OCI-LY3 (cell line): Measurements from ENCODE around the gene KDM4B.

ENCODE experiments used
- CTCF ChIP-seq: fragments of 200-600, 300-600 bp; sonication (generic); IDR thresholded peaks from 2 replicates; pipeline ENCODE4 v1.5.1; 2014; ENCODE audit warnings: antibody characterized with exemption, low read length, low read depth
- EZH2phosphoT487 ChIP-seq: fragments of 200-600 bp; shearing (Covaris generic); IDR thresholded peaks from 2 replicates; pipeline ENCODE4 v1.6.1; 2018; ENCODE audit warnings: antibody characterized with exemption, mixed run types, low read depth

GRCh38 chr19:4979211-4979807, 10.4 kb downstream of the KDM4B start:
- TF ChIP-seq CTCF (no peak), EZH2phosphoT487 (no peak)
